ENCODE data around the gene AMOTL1.
"Not testable (repeated sequence)": the region's sequence is repeated elsewhere in the genome, so short reads cannot be mapped to it uniquely, and the experiment has no call there.

Gene AMOTL1

DNA sequence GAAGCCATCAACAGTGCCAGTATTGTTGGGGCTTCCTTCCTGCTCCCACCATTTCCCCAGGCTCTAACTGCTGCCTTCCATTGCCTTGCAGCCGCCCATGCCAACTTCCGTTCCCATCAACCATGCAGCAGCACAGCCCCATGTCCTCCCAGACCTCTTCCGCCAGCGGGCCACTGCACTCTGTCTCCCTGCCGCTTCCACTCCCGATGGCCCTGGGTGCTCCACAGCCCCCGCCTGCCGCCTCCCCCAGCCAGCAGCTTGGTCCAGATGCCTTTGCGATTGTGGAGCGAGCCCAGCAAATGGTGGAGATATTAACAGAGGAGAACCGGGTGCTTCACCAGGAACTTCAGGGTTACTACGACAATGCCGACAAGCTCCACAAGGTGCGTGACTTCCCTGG is 53.3 kb downstream of the AMOTL1 start:
- DNase-seq (ENCODE audit: low read depth in 4 of 4, low spot score in 1 of 4) = no peak

- DNase-seq (ENCODE audit: low read depth in 4 of 4, low spot score in 1 of 4) = no peak
Measured at GRCh38 chr11:94822080-94822479, 53.9 kb downstream of the AMOTL1 start.

DNA sequence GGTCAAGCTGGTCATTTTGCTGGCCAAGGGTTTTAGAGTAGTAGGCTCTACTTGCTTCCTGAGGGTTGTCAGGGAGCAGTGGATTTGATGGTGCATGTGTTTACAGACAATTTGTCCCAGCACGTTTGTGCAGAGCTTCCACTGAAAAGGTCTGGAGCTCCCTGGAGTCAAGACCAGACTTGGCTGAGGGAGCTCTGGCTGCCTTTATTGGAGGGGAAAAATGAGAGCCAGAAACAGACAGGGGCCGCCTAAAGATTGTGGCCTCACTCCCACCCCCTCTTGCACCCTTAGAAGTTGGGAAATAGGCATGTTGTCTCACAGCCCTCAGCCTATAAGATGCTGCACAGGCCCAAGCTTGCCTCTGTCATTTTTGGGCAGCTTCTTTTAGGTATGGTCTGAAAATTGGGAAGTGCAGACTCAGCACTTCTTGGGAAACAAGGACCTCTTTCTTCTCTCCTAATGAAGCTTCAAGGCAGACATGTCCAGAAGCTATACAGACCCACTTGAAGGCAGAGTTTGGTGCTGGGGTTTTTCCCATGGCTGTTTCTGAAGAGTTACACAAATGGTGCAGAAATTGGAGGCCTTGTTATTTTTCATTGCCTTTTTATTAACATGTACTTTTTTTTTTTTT is 55.1 kb downstream of the AMOTL1 start:
- no peak for DNase-seq (ENCODE audit: low read depth in 4 of 4, low spot score in 1 of 4)

DNA sequence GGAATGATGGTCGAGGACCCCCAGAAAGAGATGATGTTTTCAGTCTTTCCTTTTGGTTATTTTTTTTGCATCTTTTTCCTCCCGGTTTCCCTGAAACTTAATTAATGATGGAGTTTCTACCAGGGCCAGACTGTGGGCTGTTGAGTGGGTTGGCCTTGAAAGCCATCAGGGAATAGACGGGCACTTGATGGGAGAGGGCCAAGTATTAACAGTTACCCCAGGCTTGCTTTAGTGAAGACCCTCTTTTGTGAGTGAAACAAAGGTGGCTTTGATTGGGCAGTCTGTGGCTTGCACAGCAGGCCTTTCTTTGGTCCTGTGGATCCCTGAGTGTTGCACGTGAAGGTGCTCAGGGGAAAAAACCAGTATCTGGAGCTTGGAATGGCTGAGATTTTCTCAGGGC is 56.9 kb downstream of the AMOTL1 start:
- no peak for DNase-seq (ENCODE audit: low read depth in 4 of 4, low spot score in 1 of 4)

- DNase-seq (ENCODE audit: low read depth in 4 of 4, low spot score in 1 of 4) = no peak
Measured at GRCh38 chr11:94825481-94825880, 57.3 kb downstream of the AMOTL1 start.

- no peak for DNase-seq (ENCODE audit: low read depth in 4 of 4, low spot score in 1 of 4)
Measured at GRCh38 chr11:94826415-94826814, 58.3 kb downstream of the AMOTL1 start.

GRCh38 chr11:94828088-94828487 is 59.9 kb downstream of the AMOTL1 start:
- no peak for DNase-seq (ENCODE audit: low read depth in 4 of 4, low spot score in 1 of 4)

DNA sequence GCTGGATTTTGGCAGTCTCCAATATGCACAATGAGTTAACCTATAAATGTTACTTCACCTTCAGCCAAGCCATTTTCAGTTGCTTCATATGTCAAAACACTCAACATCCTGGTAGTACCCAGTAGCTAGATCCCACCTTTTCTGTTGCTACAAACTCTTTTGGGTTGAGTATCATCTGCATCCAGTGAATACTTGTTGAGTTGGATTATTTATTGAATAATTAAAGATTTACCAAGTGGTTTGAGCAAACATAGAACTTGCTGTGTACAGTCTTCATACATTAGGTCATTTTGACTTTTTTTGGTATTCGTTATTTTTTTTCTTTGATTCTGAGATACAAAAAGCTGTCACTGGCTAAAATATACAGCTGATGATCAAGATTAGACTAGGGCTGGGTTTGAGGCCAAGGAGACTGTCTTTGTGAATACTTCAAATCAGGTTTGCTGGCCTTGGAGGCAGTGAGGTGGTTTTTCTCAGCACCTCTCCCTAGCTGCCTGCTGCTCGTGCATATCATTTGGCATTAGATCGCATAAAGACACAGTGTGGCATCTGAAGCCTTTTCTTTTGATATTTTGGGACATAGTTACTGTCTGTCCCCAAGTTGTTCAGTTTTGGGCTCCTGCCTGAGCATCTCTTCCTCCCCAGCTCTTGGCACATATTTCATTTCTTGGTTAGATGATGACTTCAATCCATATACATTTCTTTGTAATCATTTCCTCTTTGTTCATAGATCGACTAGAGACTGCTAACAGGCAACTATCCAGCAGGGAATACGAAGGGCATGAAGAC is 62.8 kb downstream of the AMOTL1 start:
- DNase-seq (ENCODE audit: low read depth in 4 of 4, low spot score in 1 of 4) = no peak

DNA sequence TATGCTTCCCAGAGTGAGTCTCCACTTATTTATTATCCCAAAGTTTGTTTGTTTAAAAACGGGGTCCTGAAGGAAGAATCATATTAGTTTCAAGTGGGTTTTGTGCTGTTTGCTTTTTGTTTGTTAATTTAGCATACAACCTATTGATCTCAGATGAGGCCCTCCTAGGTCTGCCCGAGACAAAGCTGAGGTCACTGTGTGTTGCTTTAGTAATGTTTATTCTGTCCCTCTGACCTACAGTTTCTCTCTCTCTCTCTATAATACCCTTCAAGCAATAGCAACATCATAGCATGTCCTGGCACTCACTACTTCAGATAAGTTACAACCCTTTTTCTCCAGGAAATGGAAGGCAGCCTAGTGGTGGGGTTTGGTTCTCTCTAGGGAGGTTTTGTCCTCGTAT is 63.4 kb downstream of the AMOTL1 start:
- DNase-seq (ENCODE audit: low read depth in 4 of 4, low spot score in 1 of 4) = no peak

- DNase-seq (ENCODE audit: low read depth in 4 of 4, low spot score in 1 of 4) = no peak
Measured at GRCh38 chr11:94832604-94833235, 64.6 kb downstream of the AMOTL1 start.

GRCh38 chr11:94834911-94835593 is 66.9 kb downstream of the AMOTL1 start:
- DNase-seq (ENCODE audit: low read depth in 4 of 4, low spot score in 1 of 4) = no peak

GRCh38 chr11:94835594-94835927 is 67.4 kb downstream of the AMOTL1 start:
- DNase-seq (ENCODE audit: low read depth in 4 of 4, low spot score in 1 of 4) = no peak

GRCh38 chr11:94837317-94837716 is 69.2 kb downstream of the AMOTL1 start:
- DNase-seq (ENCODE audit: low read depth in 4 of 4, low spot score in 1 of 4) = no peak

- no peak for DNase-seq (ENCODE audit: low read depth in 4 of 4, low spot score in 1 of 4)
Measured at GRCh38 chr11:94838027-94838731, 70.0 kb downstream of the AMOTL1 start.

GRCh38 chr11:94840209-94840608 is 72.1 kb downstream of the AMOTL1 start:
- no peak for DNase-seq (ENCODE audit: low read depth in 4 of 4, low spot score in 1 of 4)

DNA sequence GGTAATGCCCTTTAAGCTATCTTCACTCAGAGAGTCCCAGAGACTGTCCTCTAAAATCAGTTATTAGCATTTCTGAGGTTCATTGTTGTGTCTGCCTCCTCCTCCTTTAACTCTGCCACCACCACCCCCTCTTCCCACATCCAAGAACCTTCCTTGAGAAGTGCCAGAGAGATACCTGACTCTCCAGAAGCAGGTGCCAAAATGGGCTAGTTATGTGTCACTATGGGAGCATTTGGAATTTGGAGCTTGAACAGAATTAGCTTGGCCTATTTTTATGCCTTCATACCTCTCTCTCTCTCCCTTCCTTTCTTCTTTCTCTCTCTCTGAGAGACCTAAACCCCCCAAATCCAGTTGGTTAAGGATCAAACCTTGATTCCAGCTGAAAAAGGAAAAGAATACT is 75.9 kb downstream of the AMOTL1 start:
- no peak for DNase-seq (ENCODE audit: low read depth in 4 of 4, low spot score in 1 of 4)

DNA sequence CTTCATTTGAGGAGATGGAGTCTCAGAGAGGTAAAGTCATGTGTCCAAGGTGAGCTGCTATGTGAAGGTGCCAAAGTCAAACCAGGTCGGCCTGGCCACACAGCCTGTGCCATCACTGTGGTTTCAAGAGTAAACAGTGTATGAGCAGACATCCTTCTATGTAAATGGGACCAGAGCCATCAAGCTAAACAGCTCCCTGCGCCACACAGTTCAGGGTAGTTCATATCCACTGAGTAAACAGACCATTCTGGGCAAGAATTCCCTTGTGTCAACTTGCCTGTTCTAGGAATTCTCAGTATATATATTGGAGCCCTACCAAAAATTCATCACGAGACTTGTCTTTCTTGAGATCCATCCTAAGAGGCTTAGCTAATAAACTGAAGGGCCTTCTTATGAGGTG is 77.5 kb downstream of the AMOTL1 start:
- DNase-seq (ENCODE audit: low read depth in 4 of 4, low spot score in 1 of 4) = no peak

- DNase-seq (ENCODE audit: low read depth in 4 of 4, low spot score in 1 of 4) = no peak
Measured at GRCh38 chr11:94849839-94850238, 81.7 kb downstream of the AMOTL1 start.

GRCh38 chr11:94851864-94852636 is 83.9 kb downstream of the AMOTL1 start:
- no peak for DNase-seq (ENCODE audit: low read depth in 4 of 4, low spot score in 1 of 4)

DNA sequence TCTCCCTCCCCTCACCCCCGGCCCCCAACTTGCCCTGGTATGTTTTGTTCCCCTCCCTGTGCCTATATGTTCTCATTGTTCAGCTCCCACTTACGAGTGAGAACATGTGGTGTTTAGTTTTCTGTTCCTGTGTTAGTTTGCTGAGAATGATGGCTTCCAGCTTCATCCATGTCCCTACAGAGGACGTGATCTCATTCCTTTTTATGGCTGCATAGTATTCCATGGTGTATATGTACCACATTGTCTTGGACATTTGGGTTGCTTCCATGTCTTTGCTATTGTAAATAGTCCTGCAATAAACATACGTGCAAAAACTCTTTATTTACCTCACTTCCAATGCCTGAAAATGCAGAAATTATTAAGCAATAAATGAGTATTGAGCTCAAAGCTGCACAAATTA is 85.1 kb downstream of the AMOTL1 start:
- DNase-seq (ENCODE audit: low read depth in 4 of 4, low spot score in 1 of 4) = not testable (repeated sequence)

GRCh38 chr11:94853836-94854235 is 85.7 kb downstream of the AMOTL1 start:
- no peak for DNase-seq (ENCODE audit: low read depth in 4 of 4, low spot score in 1 of 4)
